Measurements from ENCODE around the gene UBR4.
"Not testable (repeated sequence)": the region's sequence is repeated elsewhere in the genome, so short reads cannot be mapped to it uniquely, and the experiment has no call there.

The UBR4 gene

GRCh38 chr1:19234224-19234623 is 24.2 kb upstream of the UBR4 start:
- TF ChIP-seq EZH2phosphoT487 (IDR thresholded peaks at IDR 0.05; ENCODE audit: low read length) (no peak), EZH2 (optimal IDR thresholded peaks at IDR 0.05; ENCODE audit: low read depth, low read length) (no peak), CTCF (IDR thresholded peaks at IDR 0.05; ENCODE audit: low read length) (no peak)
- no peaks in the 10 kb centered on the region for H3K4me1 ChIP-seq (ENCODE audit: low read length)
- H4K20me1 ChIP-seq (ENCODE audit: insufficient read depth, low read length), result no peaks in the 10 kb centered on the region
- H3K27me3 ChIP-seq (replicated peaks; ENCODE audit: insufficient read depth, low read length), result no peaks in the 10 kb centered on the region
- peaks cover 9% of the 10 kb centered on the region for H3K36me3 ChIP-seq (replicated peaks; ENCODE audit: insufficient read depth, low read length)
- no peak overlapping the region for H3K4me2 ChIP-seq (ENCODE audit: low read depth, low read length)
- H3K9ac ChIP-seq (ENCODE audit: low read length), result no peak overlapping the region
- no peaks in the 10 kb centered on the region for H3K9me2 ChIP-seq (replicated peaks; ENCODE audit: insufficient read depth, low read length)
- no peak overlapping the region for H3K4me3 ChIP-seq (ENCODE audit: low read length)
- H3K27ac ChIP-seq (ENCODE audit: low read length), result no peak overlapping the region
- H3K79me2 ChIP-seq (ENCODE audit: low read length), result no peaks in the 10 kb centered on the region
- DNase-seq, result no peak
- H3K9me3 ChIP-seq (replicated peaks; ENCODE audit: insufficient read depth, low read length), result no peaks in the 10 kb centered on the region
- H3F3A ChIP-seq (ENCODE audit: insufficient read depth, low read length), result no peaks in the 10 kb centered on the region
- H2AFZ ChIP-seq (ENCODE audit: low read length), result no peak overlapping the region

GRCh38 chr1:19232524-19232846 is 22.4 kb upstream of the UBR4 start:
- Histone ChIP-seq H3K9ac (ENCODE audit: low read length) (no peak overlapping the region), H4K20me1 (ENCODE audit: insufficient read depth, low read length) (no peaks in the 10 kb centered on the region), H3K9me2 (replicated peaks; ENCODE audit: insufficient read depth, low read length) (no peaks in the 10 kb centered on the region), H3K4me1 (ENCODE audit: low read length) (no peaks in the 10 kb centered on the region), H3K9me3 (replicated peaks; ENCODE audit: insufficient read depth, low read length) (no peaks in the 10 kb centered on the region), H3K36me3 (replicated peaks; ENCODE audit: insufficient read depth, low read length) (peaks cover 7% of the 10 kb centered on the region), H2AFZ (ENCODE audit: low read length) (no peak overlapping the region), H3K4me2 (ENCODE audit: low read depth, low read length) (no peak overlapping the region), H3K79me2 (ENCODE audit: low read length) (no peaks in the 10 kb centered on the region; the same call in 1 of the 2 replicates), H3F3A (ENCODE audit: insufficient read depth, low read length) (no peaks in the 10 kb centered on the region), H3K27ac (ENCODE audit: low read length) (no peak overlapping the region), H3K27me3 (replicated peaks; ENCODE audit: insufficient read depth, low read length) (no peaks in the 10 kb centered on the region), H3K4me3 (ENCODE audit: low read length) (no peak overlapping the region)
- no peak for DNase-seq
- TF ChIP-seq CTCF (IDR thresholded peaks at IDR 0.05; ENCODE audit: low read length), result no peak
- no peak for TF ChIP-seq EZH2 (optimal IDR thresholded peaks at IDR 0.05; ENCODE audit: low read depth, low read length)
- TF ChIP-seq EZH2phosphoT487 (IDR thresholded peaks at IDR 0.05; ENCODE audit: low read length), result no peak

- H3K9me2 ChIP-seq (replicated peaks; ENCODE audit: insufficient read depth, low read length); H3K36me3 ChIP-seq (replicated peaks; ENCODE audit: insufficient read depth, low read length); H3F3A ChIP-seq (ENCODE audit: insufficient read depth, low read length); H3K9ac ChIP-seq (ENCODE audit: low read length); H3K27me3 ChIP-seq (replicated peaks; ENCODE audit: insufficient read depth, low read length); H2AFZ ChIP-seq (ENCODE audit: low read length); DNase-seq; H3K4me1 ChIP-seq (ENCODE audit: low read length); H3K4me2 ChIP-seq (ENCODE audit: low read depth, low read length); H4K20me1 ChIP-seq (ENCODE audit: insufficient read depth, low read length); H3K4me3 ChIP-seq (ENCODE audit: low read length); H3K27ac ChIP-seq (ENCODE audit: low read length); H3K79me2 ChIP-seq (ENCODE audit: low read length); H3K9me3 ChIP-seq (replicated peaks; ENCODE audit: insufficient read depth, low read length): not testable (repeated sequence)
Observed at GRCh38 chr1:19231736-19232523, 21.9 kb upstream of the UBR4 start.

- Histone ChIP-seq H3K4me1 (ENCODE audit: low read length) (no peaks in the 10 kb centered on the region), H3K4me3 (ENCODE audit: low read length) (no peak overlapping the region), H4K20me1 (ENCODE audit: insufficient read depth, low read length) (no peaks in the 10 kb centered on the region), H3K27me3 (replicated peaks; ENCODE audit: insufficient read depth, low read length) (no peaks in the 10 kb centered on the region), H2AFZ (ENCODE audit: low read length) (no peak overlapping the region), H3K9ac (ENCODE audit: low read length) (no peak overlapping the region), H3F3A (ENCODE audit: insufficient read depth, low read length) (no peaks in the 10 kb centered on the region), H3K9me2 (replicated peaks; ENCODE audit: insufficient read depth, low read length) (no peaks in the 10 kb centered on the region), H3K9me3 (replicated peaks; ENCODE audit: insufficient read depth, low read length) (no peaks in the 10 kb centered on the region), H3K27ac (ENCODE audit: low read length) (no peak overlapping the region), H3K36me3 (replicated peaks; ENCODE audit: insufficient read depth, low read length) (peaks cover 12% of the 10 kb centered on the region), H3K79me2 (ENCODE audit: low read length) (no peaks in the 10 kb centered on the region; the same call in 1 of the 2 replicates), H3K4me2 (ENCODE audit: low read depth, low read length) (no peak overlapping the region)
- DNase-seq, result no peak
- TF ChIP-seq EZH2 (optimal IDR thresholded peaks at IDR 0.05; ENCODE audit: low read depth, low read length) (no peak), EZH2phosphoT487 (IDR thresholded peaks at IDR 0.05; ENCODE audit: low read length) (no peak), CTCF (IDR thresholded peaks at IDR 0.05; ENCODE audit: low read length) (no peak)
Observed at GRCh38 chr1:19229828-19230325, 19.8 kb upstream of the UBR4 start.
